ENCODE measurements around the gene HHATL.

HHATL gene

GRCh38 chr3:42696356-42697288, 6.0 kb downstream of the HHATL start:
- DNase-seq, result no peak

GRCh38 chr3:42694366-42694765, 8.2 kb downstream of the HHATL start:
- DNase-seq, result no peak

- no peak for DNase-seq
These were observed 9.1 kb downstream of the HHATL start for GRCh38 chr3:42693530-42693930.

- DNase-seq, result no peak
These were observed 9.7 kb downstream of the HHATL start for GRCh38 chr3:42692667-42693529.

GRCh38 chr3:42691816-42692666, 10.6 kb downstream of the HHATL start:
- no peak for DNase-seq

DNA sequence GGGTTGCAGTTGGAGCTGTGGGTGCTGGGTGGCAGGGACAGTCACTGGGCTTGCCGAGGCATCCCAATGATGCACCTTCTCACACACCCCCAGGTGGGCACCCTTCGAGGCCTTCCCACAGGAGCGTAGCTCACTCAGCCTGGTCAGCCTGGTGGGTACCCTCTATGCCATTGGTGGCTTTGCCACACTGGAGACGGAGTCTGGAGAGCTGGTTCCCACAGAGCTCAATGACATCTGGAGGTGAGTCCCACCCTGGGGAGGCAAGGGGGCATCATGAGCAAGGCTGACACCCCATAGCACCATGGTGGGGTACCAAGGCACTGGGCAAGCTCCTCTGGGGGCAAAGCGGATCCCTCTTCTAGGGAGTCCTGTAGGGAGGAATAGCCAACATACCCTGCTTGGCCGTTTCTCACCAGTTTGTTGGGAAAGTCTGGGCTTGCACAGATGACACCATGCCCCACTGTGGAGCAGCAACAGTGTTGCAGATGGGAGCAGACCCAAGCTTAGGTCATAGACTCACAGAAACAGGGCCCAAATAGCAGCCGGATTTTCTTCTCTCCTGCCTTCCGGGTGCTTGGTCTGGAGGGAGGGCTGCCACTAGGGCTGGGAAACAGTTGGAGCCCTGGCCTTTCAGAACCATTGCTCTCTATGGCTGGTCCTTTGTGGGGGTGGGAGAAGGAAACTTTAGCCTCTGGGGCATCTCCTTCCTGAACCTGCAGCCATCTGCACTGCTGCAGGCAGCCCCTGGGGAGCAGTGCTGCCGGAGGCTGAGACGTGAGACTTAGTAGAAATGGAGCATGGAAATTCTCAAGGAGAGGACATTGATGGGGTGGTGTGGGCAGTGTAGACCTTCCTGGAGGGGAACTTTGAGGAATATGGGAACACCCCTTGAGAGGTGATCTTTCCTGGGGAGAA, 11.6 kb downstream of the HHATL start:
- no peak for DNase-seq

DNA sequence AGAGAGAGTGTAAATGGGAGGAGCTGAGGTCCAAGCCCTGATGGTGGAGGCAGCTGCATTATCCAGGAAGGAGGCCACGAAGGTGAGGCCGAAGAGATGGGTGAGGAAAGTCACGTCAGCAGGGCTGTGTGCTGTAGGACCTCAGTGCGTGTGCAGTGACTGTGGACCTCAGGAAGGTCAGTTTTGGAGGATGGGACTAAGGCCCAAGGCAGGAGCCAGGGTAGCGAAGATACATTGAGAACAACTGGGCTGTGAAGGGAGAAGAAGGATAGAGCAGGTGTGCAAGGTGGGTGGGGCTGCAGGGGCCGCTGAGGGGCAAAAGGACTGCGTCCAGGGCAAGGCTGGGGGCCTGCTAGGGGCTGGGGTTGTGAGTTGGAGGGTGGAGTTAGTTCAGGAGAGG, 12.4 kb downstream of the HHATL start:
- no peak for DNase-seq

DNA sequence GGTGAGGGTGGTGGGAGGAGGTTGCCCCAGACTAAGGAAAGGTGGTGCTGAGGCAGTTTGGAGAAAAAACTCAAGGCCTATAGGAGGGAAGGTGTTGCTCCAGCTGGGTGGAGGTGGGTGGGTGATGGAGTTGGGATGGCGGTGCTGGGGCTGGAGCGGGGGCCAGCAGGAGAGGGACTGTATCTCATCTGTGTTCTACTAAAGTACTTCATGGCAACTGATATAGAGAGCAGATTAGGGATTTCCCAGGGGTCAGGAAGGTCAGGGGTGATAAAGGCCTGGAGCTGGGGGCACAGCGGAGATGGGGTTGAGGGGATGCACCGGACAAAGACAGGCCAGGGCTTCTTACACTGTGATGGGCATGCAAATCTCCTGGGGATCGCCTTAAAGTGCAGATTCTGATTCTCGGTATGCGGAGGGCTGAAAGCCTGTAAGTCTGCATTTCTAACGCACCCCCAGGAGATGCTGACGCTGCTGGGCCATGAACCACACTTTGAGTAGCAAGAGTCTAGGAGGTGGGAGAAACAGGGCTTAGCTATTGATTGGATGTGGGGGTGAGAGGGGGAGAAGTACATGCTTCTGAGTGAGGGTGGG, 13.1 kb downstream of the HHATL start:
- no peak for DNase-seq

GRCh38 chr3:42688487-42689420, 13.8 kb downstream of the HHATL start:
- DNase-seq, result no peak

- DNase-seq, result no peak
These were observed 14.6 kb downstream of the HHATL start for GRCh38 chr3:42688016-42688415.

DNA sequence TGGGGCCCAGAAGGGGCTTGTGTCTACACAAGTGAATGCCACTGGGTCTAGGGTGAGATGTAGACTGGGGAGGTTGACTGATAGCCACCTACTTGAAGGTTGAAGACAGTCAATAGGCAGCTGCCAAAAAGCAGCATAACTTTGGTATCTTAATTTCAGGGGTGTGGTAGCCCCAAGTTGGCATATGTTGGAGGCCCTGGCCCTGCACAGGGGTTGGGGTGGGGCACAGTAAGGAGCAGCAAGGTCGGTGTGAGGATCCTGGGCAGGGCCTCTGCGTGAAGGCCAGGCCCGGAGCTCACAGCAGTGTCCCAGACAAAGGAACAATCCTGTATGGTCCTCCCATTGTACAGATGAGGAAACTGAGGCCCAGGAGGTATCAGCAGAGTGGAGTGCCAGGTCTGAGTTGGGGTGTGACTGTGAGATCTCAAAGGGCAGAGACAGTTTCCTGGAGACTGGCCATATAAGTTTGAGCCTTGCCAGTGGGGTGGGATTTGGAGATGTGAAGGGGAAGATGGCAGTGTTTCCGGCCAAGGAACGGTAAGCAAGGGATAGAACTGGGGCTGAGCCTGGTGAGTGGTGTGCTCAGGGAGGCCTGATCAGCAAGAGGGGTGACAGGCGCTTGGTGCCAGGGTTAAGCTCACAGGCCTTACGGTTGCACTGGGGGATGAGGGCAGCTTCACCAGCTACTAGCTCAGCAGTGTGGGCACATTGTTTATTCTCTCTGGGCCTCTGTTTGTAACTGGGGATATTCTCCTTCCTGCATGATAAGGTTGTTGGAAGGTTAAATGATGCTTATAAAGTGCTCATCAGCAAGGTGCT, 15.6 kb downstream of the HHATL start:
- no peak for DNase-seq

DNA sequence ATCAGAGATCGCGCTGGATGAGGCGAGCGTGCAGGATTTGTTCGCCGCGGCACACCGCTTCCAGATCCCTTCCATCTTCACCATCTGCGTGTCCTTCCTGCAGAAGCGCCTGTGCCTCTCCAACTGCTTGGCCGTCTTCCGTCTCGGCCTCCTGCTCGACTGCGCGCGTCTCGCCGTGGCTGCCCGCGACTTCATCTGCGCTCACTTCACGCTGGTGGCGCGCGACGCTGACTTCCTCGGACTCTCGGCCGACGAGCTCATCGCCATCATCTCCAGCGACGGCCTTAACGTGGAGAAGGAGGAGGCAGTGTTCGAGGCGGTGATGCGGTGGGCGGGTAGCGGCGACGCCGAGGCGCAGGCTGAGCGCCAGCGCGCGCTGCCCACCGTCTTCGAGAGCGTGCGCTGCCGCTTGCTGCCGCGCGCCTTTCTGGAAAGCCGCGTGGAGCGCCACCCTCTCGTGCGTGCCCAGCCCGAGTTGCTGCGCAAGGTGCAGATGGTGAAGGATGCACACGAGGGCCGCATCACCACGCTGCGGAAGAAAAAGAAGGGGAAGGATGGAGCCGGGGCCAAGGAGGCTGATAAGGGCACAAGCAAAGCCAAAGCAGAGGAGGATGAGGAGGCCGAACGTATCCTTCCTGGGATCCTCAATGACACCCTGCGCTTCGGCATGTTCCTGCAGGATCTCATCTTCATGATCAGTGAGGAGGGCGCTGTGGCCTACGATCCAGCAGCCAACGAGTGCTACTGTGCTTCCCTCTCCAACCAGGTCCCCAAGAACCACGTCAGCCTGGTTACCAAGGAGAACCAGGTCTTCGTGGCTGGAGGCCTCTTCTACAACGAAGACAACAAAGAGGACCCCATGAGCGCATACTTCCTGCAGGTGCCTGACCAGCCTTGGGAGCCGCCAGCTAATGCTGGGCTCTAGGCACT, 16.4 kb downstream of the HHATL start:
- DNase-seq, result no peak

GRCh38 chr3:42685363-42685881, 17.2 kb downstream of the HHATL start, which contains the start of gene KLHL40:
TSS of gene KLHL40 (plus strand) at chr3:42685537. CDS start at chr3:42685619, 82 bp downstream.
- no peak for DNase-seq

- DNase-seq, result no peak
These were observed 17.8 kb downstream of the HHATL start for GRCh38 chr3:42684632-42685362.

GRCh38 chr3:42683875-42684598, 18.6 kb downstream of the HHATL start:
- DNase-seq, result no peak
